A204.1 (cell line): ENCODE data around the gene SRGAP2B.
"Not testable (repeated sequence)": the region's sequence is repeated elsewhere in the genome, so short reads cannot be mapped to it uniquely, and the experiment has no call there.

ENCODE experiments used
- FAIRE-seq: peaks from 2 replicates; lab custom pipeline; 2012; peaks lifted over from hg19 to GRCh38; lab: Jason Lieb, UNC

SRGAP2B gene

DNA sequence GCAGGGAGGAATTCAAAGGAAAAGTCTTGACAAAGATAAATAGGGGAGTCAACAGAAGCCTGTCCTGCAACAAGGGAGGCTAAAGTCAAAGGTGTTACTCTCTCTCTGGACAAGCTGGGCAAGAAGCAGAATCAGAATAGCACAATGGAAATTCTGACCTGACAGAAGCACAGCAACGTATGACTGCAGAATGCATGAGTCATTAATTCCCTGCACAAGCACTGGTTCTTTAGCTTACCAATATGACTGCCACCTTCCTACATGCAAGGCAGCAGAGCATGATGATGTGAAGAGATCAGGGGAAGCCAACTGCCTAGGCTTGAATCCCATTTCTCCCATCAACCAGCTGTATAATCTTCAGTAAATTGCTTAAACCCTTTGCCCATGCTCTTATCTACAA is 153.4 kb downstream of the SRGAP2B start:
- not testable (repeated sequence) for FAIRE-seq

DNA sequence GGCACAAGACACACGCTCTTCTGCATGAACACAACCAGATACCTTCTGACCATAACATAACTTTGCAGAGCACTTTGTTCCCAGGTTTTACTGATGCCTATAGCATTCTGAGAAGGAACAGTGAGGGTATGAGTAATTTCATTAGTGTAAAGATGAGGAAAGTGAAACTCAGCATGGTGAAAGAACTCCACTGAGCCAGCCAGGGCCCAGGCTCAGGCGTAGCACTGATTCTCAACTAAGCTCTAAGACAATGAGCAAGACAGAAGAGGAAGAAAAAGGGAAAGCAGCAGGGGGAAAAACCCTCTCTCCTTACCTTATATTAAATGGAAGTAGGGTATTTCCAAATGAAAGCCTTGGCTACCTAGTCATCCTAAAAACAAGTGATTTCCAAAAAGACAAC is 155.1 kb downstream of the SRGAP2B start:
- FAIRE-seq, result not testable (repeated sequence)

DNA sequence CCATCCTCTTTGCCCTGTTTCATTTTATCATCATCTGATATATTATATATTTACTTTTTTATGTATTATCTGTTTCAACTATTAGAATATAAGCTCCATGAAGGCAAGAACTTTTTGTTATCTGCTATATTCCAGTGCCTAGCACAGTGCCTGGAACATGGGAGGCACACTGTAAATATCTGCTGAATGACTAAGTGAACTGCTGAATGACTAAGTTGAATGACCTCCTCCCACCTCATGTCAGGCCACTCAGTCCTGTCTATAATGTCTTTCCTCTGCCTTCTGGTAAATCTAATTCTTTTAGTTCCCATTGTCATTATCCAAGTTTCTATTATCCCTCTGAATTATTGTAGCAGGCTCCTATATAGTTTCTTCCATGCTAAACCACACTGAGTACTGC is 156.5 kb downstream of the SRGAP2B start:
- not testable (repeated sequence) for FAIRE-seq

DNA sequence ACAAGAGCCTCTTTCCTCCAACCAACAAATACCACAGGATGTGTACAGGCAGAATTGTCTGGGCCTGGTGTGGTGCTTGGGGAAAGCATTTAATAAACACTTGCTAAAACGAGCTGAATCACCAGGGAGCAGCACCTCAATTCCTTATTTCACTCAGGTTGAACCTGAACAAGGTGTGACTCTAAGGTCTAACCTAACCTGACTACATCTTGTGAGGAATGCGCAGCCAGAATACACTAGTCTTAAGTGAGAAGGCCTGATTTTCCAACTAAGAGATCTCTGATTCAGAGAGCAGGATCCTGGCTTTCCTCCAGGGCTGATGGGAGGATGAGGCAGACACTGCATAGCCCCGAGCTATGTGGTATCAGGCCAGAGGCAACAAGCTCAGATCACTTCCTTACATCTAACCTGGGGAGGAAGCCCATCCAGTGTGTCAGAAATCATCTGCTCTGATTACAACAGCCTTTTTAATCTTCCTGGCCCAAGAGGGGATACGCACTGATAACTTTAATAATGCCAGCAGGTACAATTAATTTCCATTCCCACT is 158.9 kb downstream of the SRGAP2B start:
- FAIRE-seq, result not testable (repeated sequence)

DNA sequence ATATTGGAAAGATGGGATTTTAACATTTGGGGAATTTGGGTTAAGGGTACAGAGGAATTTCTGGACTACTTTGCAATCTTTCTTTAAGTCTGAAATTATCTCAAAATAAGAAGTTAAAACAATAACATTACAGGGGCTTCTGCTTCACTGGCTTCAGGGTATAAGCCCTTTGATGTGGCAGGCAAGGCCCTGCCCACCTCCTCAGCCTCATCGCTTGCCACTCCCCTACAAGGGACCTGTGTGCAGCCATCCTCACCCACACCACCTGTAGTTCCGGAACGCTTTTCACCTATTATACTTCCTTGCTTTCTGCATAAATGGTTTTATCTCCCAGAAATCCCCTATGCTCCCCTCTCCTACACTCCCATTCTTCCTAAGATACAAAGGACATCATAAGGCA is 159.8 kb downstream of the SRGAP2B start:
- FAIRE-seq, result not testable (repeated sequence)

DNA sequence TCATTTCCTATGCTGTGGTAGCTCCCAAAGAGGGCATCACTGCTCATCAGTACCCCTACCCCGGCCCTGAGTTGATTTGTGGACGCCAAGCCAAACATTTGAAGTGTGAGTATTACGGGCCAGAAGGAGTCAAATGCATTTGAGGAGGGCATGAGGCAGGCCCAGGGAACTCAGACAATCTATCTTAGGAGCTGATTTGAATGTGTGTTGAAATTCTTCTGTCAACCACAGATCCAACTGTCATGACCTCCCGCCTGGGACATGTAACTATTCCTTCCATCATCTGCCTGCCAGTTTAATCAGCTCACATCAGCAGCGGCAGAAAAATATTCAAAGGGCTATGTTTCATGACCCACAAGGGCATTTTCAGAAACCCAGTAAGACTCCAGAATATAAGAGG is 162.1 kb downstream of the SRGAP2B start:
- not testable (repeated sequence) for FAIRE-seq

DNA sequence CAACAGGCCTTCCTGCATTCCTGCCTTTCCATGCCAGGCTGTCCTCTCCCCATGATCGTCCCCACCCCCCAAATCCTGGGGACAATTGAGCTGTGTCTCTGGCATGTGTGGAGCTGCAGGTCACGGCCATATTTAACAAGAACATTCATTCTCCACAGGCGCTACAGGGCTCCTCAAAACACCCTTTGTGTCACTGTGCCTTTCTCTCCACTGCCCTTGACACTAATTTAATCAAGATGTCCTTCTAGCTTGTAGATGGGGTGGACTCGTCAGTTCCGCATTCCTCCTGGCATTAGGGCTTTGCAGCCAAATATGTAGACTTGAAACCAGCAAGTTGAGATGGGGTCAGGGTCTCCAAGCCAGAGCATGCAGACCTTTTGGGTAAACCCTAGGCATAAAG is 163.0 kb downstream of the SRGAP2B start:
- FAIRE-seq, result not testable (repeated sequence)

DNA sequence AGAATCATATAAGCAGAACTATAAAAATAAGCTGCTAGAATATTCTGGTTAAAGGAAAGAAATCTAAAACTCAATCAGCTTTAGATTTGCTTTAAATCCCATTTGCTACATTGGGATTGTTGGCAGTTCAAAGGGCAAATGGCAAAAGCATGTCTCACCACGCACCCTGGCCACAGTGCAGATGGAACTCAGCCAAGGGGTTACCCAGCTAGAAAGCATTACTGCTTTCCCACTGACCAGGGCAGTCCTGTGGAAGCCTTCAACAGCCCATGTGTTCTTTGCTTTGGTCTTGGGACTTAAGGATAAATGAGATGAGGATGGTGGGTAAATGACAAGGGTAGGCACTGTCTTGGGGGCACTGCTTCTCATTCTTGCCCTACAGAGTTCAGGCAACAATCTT is 163.6 kb downstream of the SRGAP2B start:
- not testable (repeated sequence) for FAIRE-seq

DNA sequence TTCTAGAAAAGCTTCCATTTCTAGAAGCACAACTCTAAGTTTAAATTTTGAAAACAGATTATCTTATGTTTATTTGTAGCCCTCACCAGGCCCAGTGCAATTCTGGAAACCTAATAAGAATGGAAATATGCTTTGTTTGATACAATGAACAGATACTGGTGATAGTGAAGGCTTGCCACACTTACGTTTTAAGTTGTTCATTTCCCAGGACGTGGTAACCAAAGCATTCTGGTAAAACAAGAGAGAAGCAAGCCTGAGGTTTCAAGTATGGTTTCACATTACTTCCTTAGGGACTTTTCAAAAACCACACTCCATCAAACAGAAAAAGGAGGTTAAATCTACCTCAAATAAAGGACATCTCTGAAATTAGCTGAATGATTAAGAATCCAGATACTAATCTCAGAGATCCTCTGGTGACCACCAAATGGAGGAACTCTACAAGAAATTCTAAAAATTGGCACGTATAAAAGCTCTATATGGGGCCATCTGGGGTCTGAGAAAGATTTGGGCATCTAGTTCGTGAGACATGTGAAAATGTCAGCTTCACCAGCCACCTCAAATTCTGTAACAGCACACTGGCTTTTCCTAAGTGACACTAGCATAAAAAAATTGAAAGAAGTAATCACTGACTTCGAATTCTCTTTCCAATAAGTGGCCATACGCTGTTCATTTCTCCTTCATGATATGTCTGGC is 164.9 kb downstream of the SRGAP2B start:
- FAIRE-seq, result not testable (repeated sequence)

DNA sequence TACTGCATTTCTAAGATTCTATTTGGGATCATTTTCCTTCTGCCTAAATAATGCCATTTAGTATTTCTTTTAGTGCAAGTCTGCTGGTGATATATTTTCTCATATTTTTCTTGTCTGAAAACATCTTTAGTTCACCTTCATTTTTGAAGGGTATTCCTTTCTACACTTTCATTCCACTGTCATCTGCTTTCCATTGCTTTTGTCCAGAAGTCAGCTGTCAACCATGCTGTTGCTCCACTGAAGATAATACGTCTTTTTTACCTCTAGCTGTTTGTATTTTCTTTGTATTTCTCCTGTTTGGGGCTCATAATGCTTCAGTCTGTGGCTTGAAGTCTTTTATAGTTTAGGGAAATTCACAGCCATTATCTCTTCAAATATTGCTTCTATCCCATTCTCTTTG is 167.8 kb downstream of the SRGAP2B start:
- FAIRE-seq, result not testable (repeated sequence)

DNA sequence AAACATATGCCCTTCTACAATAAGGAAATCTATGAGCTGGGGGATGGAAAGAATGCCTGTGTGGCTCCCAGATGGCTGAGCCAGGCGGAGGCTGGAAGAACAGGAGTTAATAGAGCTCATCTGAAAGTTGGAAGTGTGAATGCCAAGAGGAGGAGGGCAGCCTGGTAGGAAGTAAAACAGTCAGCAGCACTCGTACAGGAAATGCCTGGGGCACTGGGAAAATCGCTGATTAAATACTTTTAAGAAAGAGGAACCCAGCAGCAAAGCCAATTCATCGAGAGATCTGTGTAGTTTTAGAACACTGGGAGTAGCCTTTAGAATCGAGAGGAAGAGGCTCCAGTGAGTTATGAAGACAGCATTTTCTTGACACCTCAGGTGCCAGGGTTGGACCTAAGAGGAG is 171.5 kb downstream of the SRGAP2B start:
- FAIRE-seq, result not testable (repeated sequence)

DNA sequence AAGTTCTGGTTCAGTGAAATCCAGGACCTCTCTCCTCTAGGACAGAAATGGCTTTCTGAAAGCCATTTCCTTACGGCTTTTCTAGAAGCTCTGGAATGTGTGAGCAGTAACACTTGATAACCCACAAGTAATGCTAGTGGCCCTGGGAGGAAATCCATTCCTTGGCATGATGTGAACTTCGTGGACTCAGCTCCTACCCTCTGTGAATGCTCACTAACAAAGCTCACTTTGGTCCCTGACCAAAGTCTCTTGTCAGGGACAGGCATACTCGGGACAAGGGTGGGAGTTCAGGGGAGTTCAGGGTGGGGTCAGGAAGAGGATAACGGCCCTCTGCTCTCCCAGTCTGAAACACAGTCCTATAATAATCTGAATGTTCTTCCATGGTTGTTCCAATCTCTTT is 172.3 kb downstream of the SRGAP2B start:
- not testable (repeated sequence) for FAIRE-seq

DNA sequence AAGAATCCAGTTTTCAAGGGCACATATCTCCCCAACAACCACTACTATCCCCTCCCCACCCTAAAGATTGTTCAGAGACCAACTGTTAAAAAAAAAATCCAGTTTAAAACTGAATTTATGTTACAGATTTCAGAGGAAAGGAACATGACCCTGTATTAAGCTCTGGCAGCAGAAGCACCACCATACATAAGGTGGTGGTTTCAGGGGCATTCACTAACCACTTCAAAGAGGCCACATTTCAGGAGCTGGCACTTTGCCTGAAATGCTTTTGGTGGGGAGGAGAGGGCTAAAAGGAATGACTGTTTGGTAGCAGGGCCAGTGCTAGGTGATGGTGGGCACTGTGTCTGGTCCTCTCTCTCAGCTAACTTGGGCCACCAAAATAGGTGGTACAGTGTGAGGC is 176.0 kb downstream of the SRGAP2B start:
- FAIRE-seq, result not testable (repeated sequence)

DNA sequence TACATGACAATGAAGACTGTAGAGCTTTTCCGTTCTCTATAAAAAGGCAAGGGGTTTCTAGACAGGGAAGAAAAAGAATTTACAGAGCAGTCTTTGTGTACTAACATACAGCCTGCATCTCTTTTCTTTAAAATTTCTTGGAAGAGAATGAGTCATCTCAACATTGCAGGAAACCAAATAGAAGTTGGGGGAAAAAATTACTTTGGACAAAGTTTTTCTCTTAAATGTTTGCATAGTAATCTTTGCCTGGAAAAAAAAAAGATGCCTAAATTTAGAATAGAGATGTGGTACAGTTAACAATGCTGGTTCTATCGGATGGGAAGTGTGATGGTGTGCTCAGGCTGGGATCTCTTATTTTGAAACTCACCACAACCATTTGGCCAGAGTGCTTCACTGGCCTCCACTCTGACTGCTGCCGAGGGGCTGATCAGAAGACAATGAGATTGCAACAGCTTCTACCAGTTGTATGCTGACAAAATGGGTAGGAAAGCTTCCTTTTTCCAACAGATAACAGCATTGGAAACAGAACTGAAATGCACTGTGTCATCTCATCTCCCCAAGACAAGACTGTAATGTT is 177.0 kb downstream of the SRGAP2B start:
- not testable (repeated sequence) for FAIRE-seq

DNA sequence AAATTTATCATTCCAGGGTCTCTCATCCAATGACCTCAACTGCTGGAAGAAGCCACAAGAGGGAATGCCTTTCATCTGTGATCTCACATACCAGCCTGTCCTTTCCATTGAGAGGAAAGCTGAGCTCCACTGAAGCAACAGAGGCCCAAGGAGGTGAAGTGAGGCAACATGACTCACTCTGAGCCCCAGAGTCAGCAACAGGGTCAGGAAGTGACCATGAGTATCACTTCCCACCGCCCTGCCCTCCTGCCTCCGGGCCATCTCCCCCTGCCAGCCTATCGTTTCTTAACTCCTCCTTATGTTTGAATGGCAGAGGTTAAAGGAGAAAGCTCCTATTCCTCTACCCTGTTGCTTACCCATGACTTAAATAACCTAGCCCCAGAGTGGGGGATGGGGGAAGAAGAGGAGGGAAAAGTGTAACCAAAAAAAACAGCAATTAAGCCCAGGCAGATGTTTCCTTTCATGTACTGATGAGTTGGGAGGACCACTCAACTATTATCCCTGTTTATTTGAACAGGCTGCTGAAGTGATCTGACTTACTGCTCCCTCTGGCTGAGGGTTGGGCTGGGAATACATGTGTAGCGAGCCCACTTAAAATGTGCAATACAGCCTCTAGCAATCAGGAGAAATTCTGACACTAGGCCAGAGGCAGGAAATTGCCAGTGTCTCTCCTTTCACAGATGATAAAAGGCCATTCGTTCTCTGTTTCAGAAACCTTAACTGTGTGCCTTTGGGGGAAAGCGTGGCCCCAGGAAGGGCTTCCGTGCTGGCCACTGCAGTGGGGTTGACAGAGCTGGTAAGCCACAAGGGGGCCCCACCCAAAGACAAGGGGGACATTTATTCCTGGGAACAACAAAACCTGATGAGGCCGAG is 177.7 kb downstream of the SRGAP2B start:
- FAIRE-seq, result not testable (repeated sequence)

DNA sequence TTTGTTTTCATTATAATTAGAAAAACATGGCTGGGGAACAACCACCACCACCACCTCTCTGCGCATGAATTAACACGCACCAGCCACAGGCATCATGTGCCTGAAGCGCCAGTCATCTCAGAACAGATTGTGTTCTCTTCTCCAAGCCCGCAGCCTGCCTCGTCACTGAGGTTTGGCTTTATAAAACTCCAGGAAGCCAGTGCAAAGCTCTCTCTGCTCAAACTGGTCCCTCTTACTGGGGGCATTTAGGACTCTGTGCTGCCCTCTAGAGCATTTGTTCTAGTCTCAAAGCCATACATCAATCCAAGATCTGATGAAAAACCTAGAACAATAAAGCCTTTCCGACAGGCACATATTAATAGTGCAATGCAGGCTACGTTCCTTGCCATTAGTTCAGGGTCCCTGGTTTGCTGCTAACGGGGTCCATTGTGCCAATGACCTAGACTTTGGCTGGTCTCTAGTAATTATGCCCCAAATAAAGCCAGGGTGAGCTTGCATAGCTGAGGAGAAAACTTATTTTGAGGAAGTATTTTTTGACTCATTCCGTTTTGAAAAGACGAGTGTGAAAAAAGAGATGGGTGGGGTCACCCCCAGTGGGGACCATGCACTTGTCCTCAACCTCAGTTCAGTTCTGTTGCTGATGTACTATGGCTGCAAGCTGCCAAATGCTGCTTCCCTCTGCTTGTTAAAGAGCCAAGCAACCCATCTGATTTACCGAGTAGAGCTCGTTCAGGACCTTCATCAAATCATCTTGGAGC is 181.0 kb downstream of the SRGAP2B start:
- FAIRE-seq, result not testable (repeated sequence)

DNA sequence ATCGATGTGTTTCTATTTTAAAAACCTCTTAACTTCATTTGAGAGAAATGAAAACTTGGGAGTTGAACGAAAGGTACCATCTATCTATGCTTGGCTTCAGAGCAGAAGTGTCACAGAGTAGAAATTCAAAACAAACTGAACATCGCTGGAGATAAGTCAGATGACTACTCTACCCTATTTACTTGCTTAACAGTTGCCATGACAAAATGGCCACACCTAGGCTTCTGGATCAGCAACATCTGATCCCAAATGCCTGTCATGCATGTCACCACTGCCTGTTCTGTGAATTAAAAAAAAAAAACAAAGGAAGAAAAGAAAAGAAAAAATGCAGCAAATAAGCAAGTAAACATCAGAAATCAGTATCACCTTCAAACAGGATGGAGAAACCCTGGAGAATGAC is 181.7 kb downstream of the SRGAP2B start:
- FAIRE-seq, result not testable (repeated sequence)

DNA sequence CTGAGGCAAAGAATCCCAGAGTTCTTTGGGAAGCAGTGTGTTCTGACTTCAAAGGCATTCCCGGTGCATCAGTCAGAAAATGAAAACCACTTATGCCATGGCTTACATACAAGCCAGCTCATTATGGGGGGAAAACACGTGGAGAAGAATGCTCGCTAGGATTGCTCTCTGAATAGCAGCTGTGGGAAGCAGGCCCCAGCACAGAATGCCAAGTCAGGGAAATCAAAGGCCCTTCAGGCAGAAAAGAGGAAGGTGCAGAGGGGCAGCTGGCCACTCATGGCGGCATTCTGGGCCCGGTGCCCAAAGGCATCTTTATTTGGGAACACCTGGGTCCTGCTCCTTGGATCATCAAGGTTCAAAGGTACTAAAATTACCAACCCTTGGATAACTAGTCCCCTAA is 184.4 kb downstream of the SRGAP2B start:
- FAIRE-seq, result not testable (repeated sequence)

DNA sequence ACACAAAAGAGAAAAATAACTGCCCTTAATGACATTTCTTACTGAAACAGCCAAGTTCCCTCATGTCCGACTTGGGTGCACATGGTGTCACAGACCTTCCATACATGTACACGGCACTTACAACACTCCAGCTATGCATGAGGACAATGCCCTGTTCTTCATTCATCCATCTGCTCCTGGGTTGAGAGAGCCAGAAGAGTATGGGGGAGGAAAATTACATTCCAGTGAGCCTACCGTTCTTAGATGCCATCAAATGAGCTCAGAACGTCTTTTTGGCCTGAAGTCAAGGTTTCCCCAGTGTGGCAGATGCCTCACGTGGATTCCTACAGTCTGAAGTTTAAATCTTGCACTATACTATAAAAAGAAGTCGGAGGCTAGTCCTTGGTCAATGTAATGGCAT is 194.3 kb downstream of the SRGAP2B start:
- not testable (repeated sequence) for FAIRE-seq

DNA sequence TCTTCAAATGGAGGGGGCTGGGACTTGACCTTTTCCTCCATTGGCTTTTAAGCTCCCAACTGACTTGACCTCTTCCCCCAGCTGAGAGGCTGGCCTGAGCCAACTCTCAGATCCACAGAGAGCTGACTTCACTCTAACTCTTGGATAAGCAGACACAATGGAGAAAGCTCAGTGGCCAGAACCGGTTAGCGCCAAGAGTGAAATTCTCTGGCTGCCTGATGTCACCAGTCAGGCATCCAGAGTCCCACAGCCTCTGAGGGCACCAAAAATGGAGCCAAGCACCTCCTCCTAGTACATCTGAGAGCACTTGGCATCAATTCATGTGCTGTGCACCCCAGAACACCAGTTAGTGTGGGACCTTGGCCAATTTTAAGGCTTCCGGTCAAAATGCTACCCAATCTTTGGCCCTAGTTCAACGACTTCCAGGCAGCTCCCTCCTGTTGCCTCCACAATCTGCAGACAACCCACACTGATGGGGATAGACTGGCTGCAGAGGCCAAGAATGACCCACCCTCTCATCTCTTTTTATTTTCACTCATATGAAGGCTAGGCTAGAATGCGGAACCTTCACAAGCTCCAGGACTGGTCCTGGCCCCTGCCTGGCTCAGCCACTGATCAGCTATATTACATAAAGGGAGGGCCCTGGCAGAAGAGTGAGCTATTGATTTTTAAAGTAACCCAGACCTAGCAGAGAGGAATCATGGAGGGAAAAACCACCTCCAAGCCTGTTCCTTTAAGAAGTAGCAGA is 200.5 kb downstream of the SRGAP2B start:
- not testable (repeated sequence) for FAIRE-seq
